CMK (cell line): ENCODE measurements around the gene IGHMBP2.

Experiments
- DNase-seq: peaks from one replicate; pipeline ENCODE4 v3.0.0-alpha.2; 2010; ENCODE audit warnings: low read depth

IGHMBP2 gene

GRCh38 chr11:68928136-68928880 lies 24.6 kb downstream of the IGHMBP2 start:
- DNase-seq = no peak

GRCh38 chr11:68929135-68929534 lies 25.4 kb downstream of the IGHMBP2 start:
- DNase-seq = no peak

GRCh38 chr11:68929706-68930570 lies 26.2 kb downstream of the IGHMBP2 start:
- DNase-seq = no peak

- DNase-seq = no peak
Observed at GRCh38 chr11:68930991-68931855, 27.5 kb downstream of the IGHMBP2 start.

GRCh38 chr11:68931911-68932310 lies 28.2 kb downstream of the IGHMBP2 start:
- no peak for DNase-seq

GRCh38 chr11:68932358-68932757 lies 28.7 kb downstream of the IGHMBP2 start:
- DNase-seq = no peak

- no peak for DNase-seq
Observed at GRCh38 chr11:68932933-68933577, 29.4 kb downstream of the IGHMBP2 start.

GRCh38 chr11:68933605-68934320 lies 30.1 kb downstream of the IGHMBP2 start:
- no peak for DNase-seq

GRCh38 chr11:68934321-68934645 lies 30.6 kb downstream of the IGHMBP2 start:
- no peak for DNase-seq

GRCh38 chr11:68934666-68935065 lies 31.0 kb downstream of the IGHMBP2 start:
- DNase-seq = no peak

GRCh38 chr11:68935066-68935465 lies 31.4 kb downstream of the IGHMBP2 start:
- DNase-seq = no peak

- DNase-seq = no peak
Observed at GRCh38 chr11:68935516-68936357, 32.0 kb downstream of the IGHMBP2 start.

- no peak for DNase-seq
Observed at GRCh38 chr11:68936358-68936636, 32.6 kb downstream of the IGHMBP2 start.

- DNase-seq = no peak
Observed at GRCh38 chr11:68936676-68937620, 33.3 kb downstream of the IGHMBP2 start.

GRCh38 chr11:68938088-68938487 lies 34.4 kb downstream of the IGHMBP2 start:
- DNase-seq = no peak

- DNase-seq = no peak
Observed at GRCh38 chr11:68938816-68939582, 35.3 kb downstream of the IGHMBP2 start.

GRCh38 chr11:68939583-68940555 lies 36.2 kb downstream of the IGHMBP2 start:
- no peak for DNase-seq
